Uterus (tissue), 2 donors: ENCODE measurements around the gene CFAP97.

Experiments
- POLR2A ChIP-seq, 2 donors: fragments of 450-650 bp; IDR thresholded peaks; one replicate each; pipeline ENCODE4 v1.6.1; 2016; ENCODE audit warnings: antibody characterized with exemption in 2 of 2, mild to moderate bottlenecking in 1 of 2, moderate library complexity in 1 of 2
- TF ChIP-seq, protein P1 (sequence below), 4 experiments: fragments of 200-600 bp in 2 of 4; fragments of 450-650 bp in 2 of 4; sonication (generic) in 2 of 4; IDR thresholded peaks; one replicate each; pipeline ENCODE4 v1.5.1; 2016 to 2019; ENCODE audit warnings: antibody characterized with exemption in 4 of 4, mild to moderate bottlenecking in 2 of 4, moderate library complexity in 1 of 4

DNA sequence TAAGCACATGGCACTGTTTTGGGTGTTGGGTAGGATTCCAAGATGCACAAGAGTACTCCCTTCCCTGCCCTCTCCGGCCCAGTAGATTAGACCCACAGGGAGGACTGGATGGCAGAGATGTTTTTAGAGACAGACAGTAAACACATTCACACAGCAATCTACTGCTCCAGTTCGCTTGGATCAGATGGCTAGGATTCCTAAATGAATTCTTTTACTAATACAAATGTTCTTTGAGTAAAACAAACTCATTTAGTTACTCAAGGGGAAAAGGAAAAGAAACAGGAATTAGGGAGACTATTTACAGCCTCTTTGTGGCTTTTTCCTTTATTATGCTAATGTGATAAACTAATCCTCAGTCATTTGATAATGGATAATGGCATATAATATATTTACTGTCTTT lies 11.5 kb upstream of the CFAP97 start:
- TF ChIP-seq POLR2A (IDR thresholded peaks at IDR 0.05): no peak
- TF ChIP-seq, protein P1, sequence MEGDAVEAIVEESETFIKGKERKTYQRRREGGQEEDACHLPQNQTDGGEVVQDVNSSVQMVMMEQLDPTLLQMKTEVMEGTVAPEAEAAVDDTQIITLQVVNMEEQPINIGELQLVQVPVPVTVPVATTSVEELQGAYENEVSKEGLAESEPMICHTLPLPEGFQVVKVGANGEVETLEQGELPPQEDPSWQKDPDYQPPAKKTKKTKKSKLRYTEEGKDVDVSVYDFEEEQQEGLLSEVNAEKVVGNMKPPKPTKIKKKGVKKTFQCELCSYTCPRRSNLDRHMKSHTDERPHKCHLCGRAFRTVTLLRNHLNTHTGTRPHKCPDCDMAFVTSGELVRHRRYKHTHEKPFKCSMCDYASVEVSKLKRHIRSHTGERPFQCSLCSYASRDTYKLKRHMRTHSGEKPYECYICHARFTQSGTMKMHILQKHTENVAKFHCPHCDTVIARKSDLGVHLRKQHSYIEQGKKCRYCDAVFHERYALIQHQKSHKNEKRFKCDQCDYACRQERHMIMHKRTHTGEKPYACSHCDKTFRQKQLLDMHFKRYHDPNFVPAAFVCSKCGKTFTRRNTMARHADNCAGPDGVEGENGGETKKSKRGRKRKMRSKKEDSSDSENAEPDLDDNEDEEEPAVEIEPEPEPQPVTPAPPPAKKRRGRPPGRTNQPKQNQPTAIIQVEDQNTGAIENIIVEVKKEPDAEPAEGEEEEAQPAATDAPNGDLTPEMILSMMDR (IDR thresholded peaks at IDR 0.05): no peak
